HepG2 (cell line): Measurements from ENCODE around the gene SYNE2. TPM values are rescaled to one million over a fixed set of nuclear protein-coding genes. Genes with fewer than 3 reads are reported as not detected.

ENCODE experiments used
- ATAC-seq: fragments of 200-7000 bp; cut with Tn5 transposase; 3 replicates; pipeline ENCODE4 v1.9.1; 2020; ENCODE audit warnings: mild to moderate bottlenecking, moderate library complexity
- BruUV-seq: library from RNA; stranded (reverse); fragments of 400-500 nt; replicated peaks from 2 replicates; lab custom pipeline; 2021; lab: Mats Ljungman, UMichigan
- CTCF ChIA-PET: fragments of 300-600 bp; formaldehyde crosslinking; extraction: SDS; loops from one replicate; lab custom pipeline; 2021; ENCODE audit warnings: low total read pairs, inconsistent platforms, low intra/inter-chr PET ratio; lab: Yijun Ruan, JAX
- POLR2A ChIA-PET: fragments of 350-600 bp; sonication (Branson Sonifier 250); formaldehyde crosslinking; loops from one replicate; lab custom pipeline; 2020; ENCODE audit warnings: antibody characterized with exemption, inconsistent platforms; lab: Yijun Ruan, JAX
- DNase-seq: peaks from one replicate; pipeline ENCODE4 v3.0.0-alpha.2; 2015; ENCODE audit warnings: low spot score
- FAIRE-seq: peaks from 3 replicates; lab custom pipeline; 2011; peaks lifted over from hg19 to GRCh38; lab: Jason Lieb, UNC
- H2AFZ ChIP-seq: one replicate; pipeline ENCODE4 v1.6.1; 2011; ENCODE audit warnings: low read length, inconsistent platforms
- H3K27ac ChIP-seq: fragments of 300-600 bp; 3 replicates; pipeline ENCODE4 v1.8.0; 2011; ENCODE audit warnings: mixed run types, mild to moderate bottlenecking, mixed read lengths, low read length, inconsistent platforms; ENCODE audit not compliant: insufficient read depth; ENCODE audit errors: extremely low read length
- H3K27me3 ChIP-seq, 2 experiments: fragments of 200-600 bp in 1 of 2; 2 replicates in 1 of 2; 3 replicates in 1 of 2; pipeline versions ENCODE4 v1.6.0 to v1.8.0; 2011; ENCODE audit warnings: low read length in 2 of 2, mild to moderate bottlenecking in 2 of 2, moderate library complexity in 2 of 2, inconsistent platforms in 1 of 2; ENCODE audit not compliant: insufficient read depth in 2 of 2, control insufficient read depth in 1 of 2
- H3K36me3 ChIP-seq, 2 experiments: fragments of 200-600 bp in 1 of 2; replicated peaks in 1 of 2; 2 replicates in 1 of 2; 3 replicates in 1 of 2; pipeline versions ENCODE4 v1.5.1 to v1.8.0; 2011; ENCODE audit warnings: low read length in 2 of 2, inconsistent platforms in 1 of 2; ENCODE audit not compliant: insufficient read depth in 2 of 2, control insufficient read depth in 1 of 2
- H3K4me1 ChIP-seq: 2 replicates; pipeline ENCODE4 v1.5.1; 2012; ENCODE audit warnings: low read length, inconsistent platforms; ENCODE audit not compliant: insufficient read depth
- H3K4me2 ChIP-seq: 2 replicates; pipeline ENCODE4 v1.6.0; 2011; ENCODE audit warnings: low read depth, low read length, inconsistent platforms
- H3K4me3 ChIP-seq, 3 experiments: fragments of 200-600 bp in 1 of 3; sonication (generic), shearing (Covaris generic) in 1 of 3; replicated peaks in 1 of 3; 2 replicates each; pipeline ENCODE4 v1.5.1; 2011 to 2016; ENCODE audit warnings: low read length in 3 of 3, inconsistent platforms in 2 of 3, low read depth in 2 of 3, mild to moderate bottlenecking in 2 of 3, control low read depth in 1 of 3, mixed read lengths in 1 of 3; ENCODE audit not compliant: insufficient read depth in 1 of 3
- H3K79me2 ChIP-seq: one replicate; pipeline ENCODE4 v1.6.1; 2011; ENCODE audit warnings: low read length, inconsistent platforms; ENCODE audit not compliant: insufficient read depth
- H3K9ac ChIP-seq: 2 replicates; pipeline ENCODE4 v1.6.0; 2011; ENCODE audit warnings: mild to moderate bottlenecking, low read depth, low read length, inconsistent platforms; ENCODE audit not compliant: insufficient read depth
- H3K9me3 ChIP-seq: 2 replicates; pipeline ENCODE4 v1.5.1; 2012; ENCODE audit warnings: mild to moderate bottlenecking, low read length
- H4K20me1 ChIP-seq: 2 replicates; pipeline ENCODE4 v1.6.0; 2011; ENCODE audit warnings: inconsistent platforms, mild to moderate bottlenecking, low read length, moderate library complexity; ENCODE audit not compliant: insufficient read depth
- BRD4 ChIP-seq: sonication (generic); formaldehyde crosslinking; IDR thresholded peaks from 2 replicates; pipeline ENCODE4 v1.4.0; 2020; ENCODE audit warnings: missing genetic modification reagents
- FOXA1 ChIP-seq, 2 experiments: fragments of 450-650 bp in 1 of 2; sonication (generic) in 1 of 2; formaldehyde crosslinking in 1 of 2; IDR thresholded peaks; 2 replicates each; pipeline versions ENCODE4 v1.4.0 to v1.6.1; 2016 to 2020; ENCODE audit warnings: missing genetic modification reagents in 1 of 2
- FOXA3 ChIP-seq: IDR thresholded peaks from 2 replicates; pipeline ENCODE4 v1.6.1; 2016; ENCODE audit warnings: missing genetic modification reagents, missing compliant biosample characterization
- FOXJ3 ChIP-seq: sonication (generic); formaldehyde crosslinking; IDR thresholded peaks from 2 replicates; pipeline ENCODE4 v1.4.0; 2020; ENCODE audit warnings: missing genetic modification reagents, mild to moderate bottlenecking, borderline replicate concordance
- GATAD2A ChIP-seq: IDR thresholded peaks from 2 replicates; pipeline ENCODE4 v1.6.1; 2016
- HMG20A ChIP-seq: IDR thresholded peaks from 2 replicates; pipeline ENCODE4 v1.6.1; 2016; ENCODE audit warnings: borderline replicate concordance
- HOMEZ ChIP-seq: IDR thresholded peaks from 2 replicates; pipeline ENCODE4 v1.6.1; 2016; ENCODE audit warnings: low read depth
- KDM5B ChIP-seq: sonication (generic); formaldehyde crosslinking; IDR thresholded peaks from 2 replicates; pipeline ENCODE4 v1.4.0; 2020; ENCODE audit warnings: missing genetic modification reagents, mild to moderate bottlenecking, borderline replicate concordance
- MTF2 ChIP-seq: sonication (generic); formaldehyde crosslinking; IDR thresholded peaks from 2 replicates; pipeline ENCODE4 v1.5.0; 2020; ENCODE audit warnings: missing genetic modification reagents, borderline replicate concordance
- NCOA2 ChIP-seq: sonication (generic); formaldehyde crosslinking; IDR thresholded peaks from 2 replicates; pipeline ENCODE4 v1.8.0; 2022; ENCODE audit warnings: inconsistent platforms
- RARA ChIP-seq: IDR thresholded peaks from 2 replicates; pipeline ENCODE4 v1.6.1; 2016; ENCODE audit warnings: missing genetic modification reagents, missing compliant biosample characterization
- RXRB ChIP-seq: IDR thresholded peaks from 2 replicates; pipeline ENCODE4 v1.6.1; 2016; ENCODE audit warnings: borderline replicate concordance, missing genetic modification reagents, missing compliant biosample characterization
- SALL1 ChIP-seq: sonication (generic); formaldehyde crosslinking; IDR thresholded peaks from 2 replicates; pipeline ENCODE4 v1.8.0; 2022; ENCODE audit warnings: mild to moderate bottlenecking, missing genetic modification reagents
- SOX5 ChIP-seq: IDR thresholded peaks from 2 replicates; pipeline ENCODE4 v1.6.1; 2016; ENCODE audit warnings: borderline replicate concordance
- SOX6 ChIP-seq, 2 experiments: fragments of 450-650 bp in 1 of 2; sonication (generic) in 1 of 2; formaldehyde crosslinking in 1 of 2; IDR thresholded peaks; 2 replicates each; pipeline versions ENCODE4 v1.4.0 to v1.6.1; 2017 to 2020; ENCODE audit warnings: antibody characterized with exemption in 1 of 2, mild to moderate bottlenecking in 1 of 2, missing genetic modification reagents in 1 of 2
- SRY ChIP-seq: sonication (generic); formaldehyde crosslinking; IDR thresholded peaks from 2 replicates; pipeline ENCODE4 v1.8.0; 2022; ENCODE audit warnings: mild to moderate bottlenecking, missing genetic modification reagents
- TBX2 ChIP-seq: sonication (generic); formaldehyde crosslinking; IDR thresholded peaks from 2 replicates; pipeline ENCODE4 v1.5.0; 2020; ENCODE audit warnings: missing genetic modification reagents, mild to moderate bottlenecking, borderline replicate concordance
- TEAD3 ChIP-seq: optimal IDR thresholded peaks from 2 replicates; pipeline ENCODE3; 2016; ENCODE audit warnings: borderline replicate concordance
- ZFX ChIP-seq: sonication (generic); formaldehyde crosslinking; IDR thresholded peaks from 2 replicates; pipeline ENCODE4 v1.4.0; 2020; ENCODE audit warnings: mild to moderate bottlenecking, low read depth, missing genetic modification reagents, moderate library complexity
- ZMYM2 ChIP-seq: sonication (generic); formaldehyde crosslinking; IDR thresholded peaks from 2 replicates; pipeline ENCODE4 v1.8.0; 2022; ENCODE audit warnings: mild to moderate bottlenecking, missing genetic modification reagents
- ZNF569 ChIP-seq: sonication (generic); formaldehyde crosslinking; IDR thresholded peaks from 2 replicates; pipeline ENCODE4 v1.5.0; 2020; ENCODE audit warnings: mild to moderate bottlenecking, missing genetic modification reagents, moderate library complexity, borderline replicate concordance
- ZNF644 ChIP-seq: IDR thresholded peaks from 2 replicates; pipeline ENCODE4 v1.6.1; 2016; ENCODE audit warnings: low read depth
- ZNF691 ChIP-seq: sonication (generic); formaldehyde crosslinking; IDR thresholded peaks from 2 replicates; pipeline ENCODE4 v1.4.0; 2020; ENCODE audit warnings: missing genetic modification reagents, low read depth, mild to moderate bottlenecking, borderline replicate concordance
- ZSCAN22 ChIP-seq: sonication (generic); formaldehyde crosslinking; IDR thresholded peaks from 2 replicates; pipeline ENCODE4 v1.4.0; 2020; ENCODE audit warnings: mild to moderate bottlenecking, missing genetic modification reagents
- WGBS: methylation state at CpG from one replicate; pipeline ENCODE4 v1.1.6; 2017; ENCODE audit warnings: low lambda C conversion rate; 5-methylcytosine and 5-hydroxymethylcytosine counted together
- in situ Hi-C: cut with HindIII; loops from 2 replicates; pipeline ENCODE4 v1.10.0; 2017; ENCODE audit warnings: low pct_unique_long_range_greater_than_20kb; ENCODE audit not compliant: extremely low pct_ligation_motif_present
- intact Hi-C: fragments of 100-400 bp; cut with micrococcal nuclease; formaldehyde crosslinking; loops from one replicate; pipeline ENCODE4 v1.10.0; 2022; ENCODE audit not compliant: unreplicated experiment
- polyA plus RNA-seq, 8 experiments: library from polyadenylated mRNA; depleted of rRNA in 3 of 8; stranded (reverse) in 7 of 8; unstranded in 1 of 8; fragments of >200 nt; fragmentation: Illumina TruSeq in 4 of 8; extraction: Trizol in 4 of 8; gene quantifications; 2 replicates each; pipeline versions ENCODE4 v1.2.1 to v1.2.3, GENCODE V29; 2011 to 2016; ENCODE audit warnings: low read depth in 4 of 8, missing spikeins in 1 of 8, mixed read lengths in 1 of 8; ENCODE audit not compliant: insufficient read depth in 1 of 8
- total RNA-seq, 5 experiments: library from RNA; depleted of rRNA; stranded (reverse); fragments of >200 nt; fragmentation: Illumina TruSeq; extraction: Trizol; gene quantifications; 2 replicates each; pipeline ENCODE4 v1.2.3, GENCODE V29; 2016; ENCODE audit warnings: low read depth in 1 of 5

The SYNE2 gene
- total and polyA plus RNA-seq, 2 of the 13 experiments (the other 11 are each of a cell fraction or from before 2014, with no cell fraction given), result 6.2 to 13.3 TPM

- Histone ChIP-seq H3K36me3 (no peaks in the 10 kb centered on the region), H3K4me2 (peak overlapping the region; percentile 56), H3K4me3 (peak overlapping the region in 1 of 3 experiments; percentile 2; a peak in 1 of 6 replicates), H4K20me1 (no peaks in the 10 kb centered on the region), H3K79me2 (no peaks in the 10 kb centered on the region), H3K27me3 (no peaks in the 10 kb centered on the region), H3K9ac (0 out of 2 replicates have a peak overlapping the region, but pooled peaks have one; percentile 1), H3K27ac (no peak overlapping the region), H2AFZ (no peak overlapping the region), H3K9me3 (no peaks in the 10 kb centered on the region), H3K4me1 (peaks cover 31% of the 10 kb centered on the region)
- peak; percentile 87 for ATAC-seq
- DNase-seq, result peak; percentile 81
- 20% methylated on average over 4 of the region's 4 CpGs for WGBS
- intact Hi-C loops (loop anchor here (5.0 kb wide), 1 partner anchor 44 kb away; the partner anchor contains the start of gene SYNE2), in situ Hi-C loops (no loop called here)
- POLR2A ChIA-PET, result no interaction called here
- CTCF ChIA-PET, result no interaction called here
- peak; percentile 43 for FAIRE-seq
- BruUV-seq, result no TSS peak
- TF ChIP-seq SOX5 (CRISPR knock-in tag) (peak; percentile 79; the same call in 1 of the 2 replicates), ZNF691 (CRISPR knock-in tag) (0 out of 2 replicates have a peak, but pooled peaks have one; percentile 53), SOX6 (IDR thresholded peaks at IDR 0.05) (no peak), SOX6 (CRISPR knock-in tag; IDR thresholded peaks at IDR 0.05) (peak; percentile 66), SALL1 (CRISPR knock-in tag) (peak; percentile 63; the same call in 1 of the 2 replicates), ZFX (CRISPR knock-in tag) (no peak), HMG20A (CRISPR knock-in tag) (0 out of 2 replicates have a peak, but pooled peaks have one; percentile 42), ZNF569 (CRISPR knock-in tag) (no peak), FOXA1 (IDR thresholded peaks at IDR 0.05) (no peak), FOXA1 (CRISPR knock-in tag; IDR thresholded peaks at IDR 0.05) (peak; percentile 57; the same call in 1 of the 2 replicates), RARA (CRISPR knock-in tag) (peak; percentile 41; the same call in 1 of the 2 replicates), RXRB (CRISPR knock-in tag) (0 out of 2 replicates have a peak, but pooled peaks have one; percentile 22), FOXA3 (CRISPR knock-in tag) (peak; percentile 31; the same call in 1 of the 2 replicates), SRY (CRISPR knock-in tag) (no peak), KDM5B (CRISPR knock-in tag) (no peak), FOXJ3 (CRISPR knock-in tag) (0 out of 2 replicates have a peak, but pooled peaks have one; percentile 22), GATAD2A (CRISPR knock-in tag) (peak; percentile 42; the same call in 1 of the 2 replicates), ZSCAN22 (no peak), ZNF644 (CRISPR knock-in tag) (no peak), BRD4 (CRISPR knock-in tag) (no peak), MTF2 (CRISPR knock-in tag) (no peak), TEAD3 (CRISPR knock-in tag) (peak; percentile 42), NCOA2 (0 out of 2 replicates have a peak, but pooled peaks have one; percentile 20), TBX2 (CRISPR knock-in tag) (0 out of 2 replicates have a peak, but pooled peaks have one; percentile 24), ZMYM2 (CRISPR knock-in tag) (no peak), HOMEZ (no peak)
Measured at GRCh38 chr14:63896278-63896720, 43.5 kb downstream of the SYNE2 start.
